A549 (cell line): ENCODE data around the gene PPP1R15A. TPM values are rescaled to one million over a fixed set of nuclear protein-coding genes. Genes with fewer than 3 reads are reported as not detected.
A peak's percentile ranks its signal among the peaks of the same experiment; 100 is the strongest.
"Not testable (repeated sequence)": the region's sequence is repeated elsewhere in the genome, so short reads cannot be mapped to it uniquely, and the experiment has no call there.

Source experiments
- ATAC-seq, 2 experiments: fragments of 200-7000 bp in 1 of 2; fragments of >200 bp in 1 of 2; cut with Nextera tagmentation in 1 of 2; cut with Tn5 transposase in 1 of 2; 3 replicates each; pipeline versions ENCODE4 v1.8.0 to v1.9.1; 2018 to 2020; ENCODE audit warnings: mild to moderate bottlenecking in 1 of 2, moderate library complexity in 1 of 2
- CTCF ChIA-PET: fragments of 300-600 bp; sonication (Branson Sonifier 250); formaldehyde crosslinking; extraction: SDS; loops from one replicate; lab custom pipeline; 2021; ENCODE audit warnings: antibody characterized with exemption, inconsistent platforms; lab: Yijun Ruan, JAX
- POLR2A ChIA-PET: fragments of 350-600 bp; formaldehyde crosslinking; extraction: SDS; loops from one replicate; lab custom pipeline; 2021; ENCODE audit warnings: antibody characterized with exemption, inconsistent platforms; lab: Yijun Ruan, JAX
- DNase-seq, 2 experiments: peaks; one replicate each; pipeline versions ENCODE4 v3.0.0 to v3.0.0-alpha.2; 2011 to 2016; ENCODE audit warnings: low read depth in 1 of 2, low spot score in 1 of 2
- FAIRE-seq: peaks from 2 replicates; lab custom pipeline; 2011; peaks lifted over from hg19 to GRCh38; lab: Jason Lieb, UNC
- H3K27ac ChIP-seq, 2 experiments: fragments of >200 bp; sonication (Bioruptor Twin); formaldehyde crosslinking; 3 replicates each; pipeline ENCODE4 v1.5.1; 2016 to 2017
- H3K4me1 ChIP-seq: fragments of >200 bp; sonication (Bioruptor Twin); formaldehyde crosslinking; 3 replicates; pipeline ENCODE4 v1.6.1; 2016
- H3K4me2 ChIP-seq: fragments of >200 bp; sonication (Bioruptor Twin); formaldehyde crosslinking; 3 replicates; pipeline ENCODE4 v1.6.1; 2016
- H3K4me3 ChIP-seq: fragments of >200 bp; sonication (Bioruptor Twin); formaldehyde crosslinking; 3 replicates; pipeline ENCODE4 v1.5.1; 2016
- H3K9me3 ChIP-seq: fragments of >200 bp; sonication (Bioruptor Twin); formaldehyde crosslinking; 3 replicates; pipeline ENCODE4 v1.6.1; 2016
- BCL3 ChIP-seq: fragments of >200 bp; sonication (Bioruptor Twin); formaldehyde crosslinking; IDR thresholded peaks from 3 replicates; pipeline ENCODE4 v1.6.1; 2016
- CEBPB ChIP-seq, 2 experiments: fragments of >200 bp in 1 of 2; sonication (Bioruptor Twin) in 1 of 2; formaldehyde crosslinking in 1 of 2; IDR thresholded peaks; 2 replicates each; pipeline ENCODE4 v1.6.1; 2012 to 2016
- E2F6 ChIP-seq: IDR thresholded peaks from 2 replicates; pipeline ENCODE4 v1.6.1; 2012; ENCODE audit warnings: low read depth, borderline replicate concordance
- EHF ChIP-seq: fragments of 250-450 bp; sonication (Bioruptor Pico); IDR thresholded peaks from 2 replicates; pipeline ENCODE4 v1.5.0; 2020; ENCODE audit warnings: mild to moderate bottlenecking
- HOXB5 ChIP-seq: fragments of 250-450 bp; sonication (Bioruptor Pico); IDR thresholded peaks from 2 replicates; pipeline ENCODE4 v1.5.0; 2020; ENCODE audit warnings: mild to moderate bottlenecking, moderate library complexity
- JUN ChIP-seq, 2 experiments: fragments of >200 bp; sonication (Bioruptor Twin); formaldehyde crosslinking; IDR thresholded peaks; 2 replicates in 1 of 2; 3 replicates in 1 of 2; pipeline ENCODE4 v1.6.1; 2016 to 2017
- JUNB ChIP-seq: fragments of >200 bp; sonication (Bioruptor Twin); formaldehyde crosslinking; IDR thresholded peaks from 2 replicates; pipeline ENCODE4 v1.6.1; 2016
- KDM5A ChIP-seq: fragments of 200-600 bp; sonication (generic); IDR thresholded peaks from 2 replicates; pipeline ENCODE4 v1.6.1; 2016; ENCODE audit warnings: antibody characterized with exemption, mild to moderate bottlenecking
- MAX ChIP-seq: IDR thresholded peaks from 2 replicates; pipeline ENCODE4 v1.6.1; 2012
- MAZ ChIP-seq: fragments of 150-350 bp; IDR thresholded peaks from 2 replicates; pipeline ENCODE4 v1.6.1; 2014; ENCODE audit warnings: antibody characterized with exemption, low read depth, low read length, borderline replicate concordance
- MYC ChIP-seq: IDR thresholded peaks from 2 replicates; pipeline ENCODE4 v1.6.1; 2012; ENCODE audit warnings: mild to moderate bottlenecking, inconsistent platforms, low read length, improper control_type of control experiment, borderline replicate concordance
- NFE2L2 ChIP-seq: fragments of 150-350 bp; conservative IDR thresholded peaks from 2 replicates; pipeline ENCODE4 v1.6.1; 2014; ENCODE audit warnings: low read length
- NPAS2 ChIP-seq: fragments of 250-450 bp; sonication (Bioruptor Pico); IDR thresholded peaks from 2 replicates; pipeline ENCODE4 v1.8.0; 2022; ENCODE audit warnings: mild to moderate bottlenecking, moderate library complexity, borderline replicate concordance
- POLR2A ChIP-seq: IDR thresholded peaks from 2 replicates; pipeline ENCODE4 v1.6.1; 2012; ENCODE audit warnings: mild to moderate bottlenecking, low read length
- RAD21 ChIP-seq, 2 experiments: fragments of >200 bp in 1 of 2; sonication (Bioruptor Twin) in 1 of 2; formaldehyde crosslinking in 1 of 2; IDR thresholded peaks in 1 of 2; conservative IDR thresholded peaks in 1 of 2; 2 replicates in 1 of 2; 3 replicates in 1 of 2; pipeline ENCODE4 v1.6.1; 2012 to 2018; ENCODE audit warnings: inconsistent platforms in 1 of 2
- RFX5 ChIP-seq: fragments of 450-650 bp; IDR thresholded peaks from 2 replicates; pipeline ENCODE4 v1.7.1; 2014; ENCODE audit warnings: antibody characterized with exemption, mild to moderate bottlenecking, moderate library complexity
- SMC3 ChIP-seq: fragments of >200 bp; sonication (Bioruptor Twin); formaldehyde crosslinking; IDR thresholded peaks from 3 replicates; pipeline ENCODE4 v1.6.1; 2018; ENCODE audit warnings: inconsistent platforms
- WGBS: methylation state at CpG from one replicate; pipeline ENCODE4 v1.1.6; 2017; ENCODE audit errors: missing lambda C conversion rate; 5-methylcytosine and 5-hydroxymethylcytosine counted together
- polyA plus RNA-seq, 4 experiments: library from polyadenylated mRNA; depleted of rRNA in 3 of 4; stranded (reverse); fragments of >200 nt; fragmentation: RNase III in 1 of 4; extraction: RNeasy Plus Mini Kit Qiagen cat#74134 plus additional on column Dnase treatment in 1 of 4; gene quantifications; 2 replicates in 3 of 4; 3 replicates in 1 of 4; pipeline ENCODE4 v1.2.3, GENCODE V29; 2011 to 2017

PPP1R15A gene
- polyA plus RNA-seq, 2 of the 4 experiments (the other 2 are of a cell fraction), result 29.7 to 74.2 TPM

- TF ChIP-seq NFE2L2 (no peak), JUNB (no peak)
Observed at GRCh38 chr19:48897181-48897580, 25.0 kb downstream of the PPP1R15A start (continued).

- POLR2A ChIA-PET, result interaction anchor here (0.5 to 3.1 kb wide), 18 partner anchors 19 to 643 kb away, joined by 3 to 42 read pairs (median 4); partner anchors contain the start of genes BAX, CARD8, DHDH and GYS1
- peak overlapping the region; percentile 87 for H3K4me2 ChIP-seq
- FAIRE-seq, result not testable (repeated sequence)
Observed at GRCh38 chr19:48899386-48899749, 27.1 kb downstream of the PPP1R15A start.

GRCh38 chr19:48899781-48900476 is 27.7 kb downstream of the PPP1R15A start, which contains the start of gene NUCB1:
TSS of gene NUCB1 (plus strand) at chr19:48900312. CDS start at chr19:48900797, 485 bp downstream.
- ATAC-seq, result peak; percentile 93 to 97
- DNase-seq, result peak; percentile 99 to 100
- H3K4me2 ChIP-seq, result peak within 1 kb of the TSS; percentile 87
- peak; percentile 99 for FAIRE-seq
- peak within 1 kb of the TSS; percentile 87 to 90 for H3K27ac ChIP-seq
- CTCF ChIA-PET, result interaction anchor here (0.7 to 5.8 kb wide), 18 partner anchors 10 to 93 kb away, joined by 3 to 48 read pairs (median 4); partner anchors contain the start of genes BAX, GYS1 and RUVBL2
- peaks cover 20% of the 10 kb centered on the region; the same call in 2 of the 3 replicates for H3K4me1 ChIP-seq
- POLR2A ChIA-PET, result interaction anchor here (0.5 to 3.1 kb wide), 18 partner anchors 19 to 644 kb away, joined by 3 to 42 read pairs (median 4); partner anchors contain the start of genes BAX, CARD8, DHDH and GYS1
- peak within 1 kb of the TSS; percentile 83 for H3K4me3 ChIP-seq
- no peaks in the 10 kb centered on the region for H3K9me3 ChIP-seq
- TF ChIP-seq HOXB5 (CRISPR knock-in tag), result 0 out of 2 replicates have a peak, but pooled peaks have one; percentile 52
- TF ChIP-seq KDM5A, result no peak
- TF ChIP-seq EHF (CRISPR knock-in tag), result no peak
- peak; percentile 70; the same call in 1 of the 2 replicates for TF ChIP-seq MYC
- peak; percentile 22; the same call in 1 of the 3 replicates for TF ChIP-seq BCL3
- TF ChIP-seq E2F6, result peak; percentile 98
- TF ChIP-seq SMC3, result peak; percentile 32; the same call in 1 of the 3 replicates
- TF ChIP-seq RAD21 (conservative IDR thresholded peaks at IDR 0.05 in 1 of 2, IDR thresholded peaks at IDR 0.05 in 1 of 2), result peak; percentile 36 to 52; a peak in 2 of 5 replicates
- no peak for TF ChIP-seq NPAS2 (CRISPR knock-in tag)
- peak; percentile 42 to 62; a peak in 2 of 5 replicates for TF ChIP-seq JUN (IDR thresholded peaks at IDR 0.05)
- TF ChIP-seq POLR2A, result peak; percentile 64
- peak; percentile 46; the same call in 1 of the 2 replicates for TF ChIP-seq RFX5
- TF ChIP-seq MAZ, result peak; percentile 43; the same call in 1 of the 2 replicates
- TF ChIP-seq CEBPB (IDR thresholded peaks at IDR 0.05), result peak in 1 of 2 experiments; percentile 57; a peak in 2 of 4 replicates
- TF ChIP-seq NFE2L2, result no peak
- peak; percentile 93 for TF ChIP-seq MAX
- 6% methylated on average over 34 of the region's 34 CpGs for WGBS

More at GRCh38 chr19:48899386-48899749, 27.1 kb downstream of the PPP1R15A start:
- Histone ChIP-seq H3K4me1 (peaks cover 20% of the 10 kb centered on the region; the same call in 2 of the 3 replicates), H3K4me3 (peak overlapping the region; percentile 83), H3K27ac (peak overlapping the region; percentile 87 to 90)
- not testable (repeated sequence) for DNase-seq, ATAC-seq, H3K9me3 ChIP-seq
- CTCF ChIA-PET, result interaction anchor here (0.7 to 5.8 kb wide), 16 partner anchors 11 to 94 kb away, joined by 3 to 48 read pairs (median 4); partner anchors contain the start of genes BAX, GYS1 and RUVBL2
- WGBS, result 88% methylated on average over 11 of the region's 11 CpGs
